G401 (cell line): ENCODE data around the gene SAMD15. TPM values are rescaled to one million over a fixed set of nuclear protein-coding genes. Genes with fewer than 3 reads are reported as not detected.
"Not testable (repeated sequence)": the region's sequence is repeated elsewhere in the genome, so short reads cannot be mapped to it uniquely, and the experiment has no call there.

Experiments
- DNase-seq: peaks from one replicate; pipeline ENCODE4 v3.0.0-alpha.2; 2015; ENCODE audit warnings: low spot score
- in situ Hi-C: cut with HindIII; loops from 2 replicates; pipeline ENCODE4 v1.10.0; 2016; ENCODE audit warnings: low sequenced_read_pairs, mixed read lengths
- total RNA-seq: library from RNA; depleted of rRNA; stranded (reverse); fragments of >200 nt; shearing (Covaris generic); gene quantifications from 2 replicates; pipeline ENCODE4 v1.2.3, GENCODE V29; 2014

The SAMD15 gene
- total RNA-seq, 1 experiment from 2014 or later = 5.8 TPM

- DNase-seq = peak; percentile 3
- in situ Hi-C loops = no loop called here
These were observed 4.8 kb upstream of the SAMD15 start for GRCh38 chr14:77372304-77372841.

- peak; percentile 5 for DNase-seq
- in situ Hi-C loops = no loop called here
These were observed 1.8 kb upstream of the SAMD15 start for GRCh38 chr14:77375164-77375950.

GRCh38 chr14:77375973-77376770 is 1.0 kb upstream of the SAMD15 start:
- in situ Hi-C loops = no loop called here
- peak; percentile 31 for DNase-seq

GRCh38 chr14:77377502-77377844 is 294 bp downstream of the SAMD15 start:
- no peak for DNase-seq
- in situ Hi-C loops = no loop called here

GRCh38 chr14:77378701-77379100 is 1.5 kb downstream of the SAMD15 start:
- DNase-seq = no peak
- in situ Hi-C loops = no loop called here

- in situ Hi-C loops = no loop called here
- no peak for DNase-seq
These were observed 13.0 kb downstream of the SAMD15 start for GRCh38 chr14:77390188-77390587.

GRCh38 chr14:77400216-77400615 is 23.0 kb downstream of the SAMD15 start:
- in situ Hi-C loops = no loop called here
- no peak for DNase-seq

GRCh38 chr14:77403768-77404167 is 26.6 kb downstream of the SAMD15 start:
- in situ Hi-C loops = no loop called here
- DNase-seq = no peak

- in situ Hi-C loops = no loop called here
- no peak for DNase-seq
These were observed 28.9 kb downstream of the SAMD15 start for GRCh38 chr14:77406086-77406485.

- in situ Hi-C loops = no loop called here
- DNase-seq = no peak
These were observed 29.5 kb downstream of the SAMD15 start for GRCh38 chr14:77406718-77407117.

- in situ Hi-C loops = no loop called here
- DNase-seq = no peak
These were observed 30.0 kb downstream of the SAMD15 start for GRCh38 chr14:77407158-77407557.

GRCh38 chr14:77409131-77409533 is 32.0 kb downstream of the SAMD15 start:
- in situ Hi-C loops = no loop called here

GRCh38 chr14:77415403-77416030 is 38.3 kb downstream of the SAMD15 start:
- in situ Hi-C loops, DNase-seq: not testable (repeated sequence)

More at GRCh38 chr14:77409131-77409533, 32.0 kb downstream of the SAMD15 start:
- DNase-seq = peak; percentile 8

- in situ Hi-C loops, DNase-seq: not testable (repeated sequence)
These were observed 38.9 kb downstream of the SAMD15 start for GRCh38 chr14:77416098-77416497.

GRCh38 chr14:77416836-77417235 is 39.7 kb downstream of the SAMD15 start:
- in situ Hi-C loops = no loop called here
- DNase-seq = no peak

GRCh38 chr14:77421201-77421600 is 44.0 kb downstream of the SAMD15 start:
- in situ Hi-C loops = no loop called here

GRCh38 chr14:77423423-77423822 is 46.2 kb downstream of the SAMD15 start, which contains the start of gene NOXRED1:
TSS of gene NOXRED1 (minus strand) at chr14:77423523. CDS start at chr14:77422889, 634 bp downstream.
- in situ Hi-C loops = no loop called here
- no peak for DNase-seq

More at GRCh38 chr14:77421201-77421600, 44.0 kb downstream of the SAMD15 start:
- no peak for DNase-seq

GRCh38 chr14:77424862-77425261 is 47.7 kb downstream of the SAMD15 start:
- DNase-seq = no peak
- in situ Hi-C loops = no loop called here

- no peak for DNase-seq
- in situ Hi-C loops = no loop called here
These were observed 49.2 kb downstream of the SAMD15 start for GRCh38 chr14:77426396-77426795.

- in situ Hi-C loops = no loop called here
- DNase-seq = no peak
These were observed 58.9 kb downstream of the SAMD15 start for GRCh38 chr14:77436042-77436441.
